HEK293T (cell line): Measurements from ENCODE around the gene KCNJ11.

ENCODE experiments used
- BHLHE40 ChIP-seq: fragments of 450-650 bp; IDR thresholded peaks from 2 replicates; pipeline ENCODE4 v1.6.1; 2016; ENCODE audit warnings: mild to moderate bottlenecking, moderate library complexity, borderline replicate concordance
- CTBP1 ChIP-seq: fragments of 450-650 bp; IDR thresholded peaks from 2 replicates; pipeline ENCODE4 v1.6.1; 2016; ENCODE audit warnings: borderline replicate concordance
- FOXA1 ChIP-seq: fragments of 450-650 bp; IDR thresholded peaks from 2 replicates; pipeline ENCODE4 v1.6.1; 2016; ENCODE audit warnings: mild to moderate bottlenecking
- FOXM1 ChIP-seq: fragments of 450-650 bp; IDR thresholded peaks from 2 replicates; pipeline ENCODE4 v1.6.1; 2017; ENCODE audit warnings: mild to moderate bottlenecking, borderline replicate concordance
- HDGF ChIP-seq: fragments of 450-650 bp; IDR thresholded peaks from 2 replicates; pipeline ENCODE4 v1.6.1; 2017; ENCODE audit warnings: antibody characterized with exemption, borderline replicate concordance
- PKNOX1 ChIP-seq: fragments of 450-650 bp; IDR thresholded peaks from 2 replicates; pipeline ENCODE4 v1.6.1; 2016
- SP1 ChIP-seq: fragments of 450-650 bp; IDR thresholded peaks from 2 replicates; pipeline ENCODE4 v1.6.1; 2017
- SUZ12 ChIP-seq: fragments of 450-650 bp; IDR thresholded peaks from 2 replicates; pipeline ENCODE4 v1.6.1; 2016; ENCODE audit warnings: mild to moderate bottlenecking
- TARDBP ChIP-seq: fragments of 450-650 bp; IDR thresholded peaks from 2 replicates; pipeline ENCODE4 v1.6.1; 2016
- ZNF384 ChIP-seq: fragments of 450-650 bp; IDR thresholded peaks from 2 replicates; pipeline ENCODE4 v1.6.1; 2016

- no peak for TF ChIP-seq FOXA1
- TF ChIP-seq PKNOX1 = no peak
- TF ChIP-seq ZNF384 = no peak
- TF ChIP-seq TARDBP = no peak
- no peak for TF ChIP-seq CTBP1
- no peak for TF ChIP-seq FOXM1
- TF ChIP-seq BHLHE40 = no peak
- no peak for TF ChIP-seq SUZ12
- TF ChIP-seq SP1 = no peak
- no peak for TF ChIP-seq HDGF
Observed at GRCh38 chr11:17410606-17411379, 22.3 kb upstream of the KCNJ11 start.
